ENCODE results near the gene MAT1A. TPM values are rescaled to one million over a fixed set of nuclear protein-coding genes. Genes with fewer than 3 reads are reported as not detected.

MAT1A gene
- total RNA-seq, 1 donor from 2014 or later: 0.11 TPM

- Histone ChIP-seq H3K9ac (ENCODE audit: low read length) (no peak overlapping the region), H3K9me3 (ENCODE audit: insufficient read depth, low read depth, low read length) (no peaks in the 10 kb centered on the region), H2AFZ (ENCODE audit: low read depth, low read length) (no peak overlapping the region), H3K4me2 (ENCODE audit: low read length) (no peak overlapping the region), H3K36me3 (ENCODE audit: insufficient read depth, low read length) (no peaks in the 10 kb centered on the region), H3K79me2 (ENCODE audit: insufficient read depth, low read length) (no peaks in the 10 kb centered on the region), H3K4me3 (ENCODE audit: insufficient read depth, low read depth, low read length) (no peak overlapping the region), H3K27ac (ENCODE audit: low read depth, low read length) (no peak overlapping the region), H3K4me1 (ENCODE audit: insufficient read depth, low read length) (no peaks in the 10 kb centered on the region), H3K27me3 (ENCODE audit: insufficient read depth, low read length) (peaks cover 6% of the 10 kb centered on the region), H4K20me1 (ENCODE audit: insufficient read depth, low read length) (no peaks in the 10 kb centered on the region)
- no peak for TF ChIP-seq CTCF (IDR thresholded peaks at IDR 0.05; ENCODE audit: insufficient read depth, low read depth, low read length)
- no peak for TF ChIP-seq EZH2 (IDR thresholded peaks at IDR 0.05; ENCODE audit: insufficient read depth, low read length)
- FAIRE-seq: no peak
- Mint-ChIP-seq H3K27me3 (ENCODE audit: low read depth, unreplicated experiment) (peaks cover 2% of the 10 kb centered on the region), H3K4me1 (ENCODE audit: low read depth, unreplicated experiment) (no peaks in the 10 kb centered on the region), H3K36me3 (ENCODE audit: low read depth, unreplicated experiment) (no peaks in the 10 kb centered on the region), H3K9me3 (ENCODE audit: unreplicated experiment) (peaks cover 2% of the 10 kb centered on the region), H3K27ac (ENCODE audit: unreplicated experiment) (no peak overlapping the region), H3K4me3 (ENCODE audit: unreplicated experiment) (no peak overlapping the region)
- no peak for DNase-seq (ENCODE audit: low read depth)
Measured at GRCh38 chr10:80288849-80289248, 609 bp downstream of the MAT1A start.

DNA sequence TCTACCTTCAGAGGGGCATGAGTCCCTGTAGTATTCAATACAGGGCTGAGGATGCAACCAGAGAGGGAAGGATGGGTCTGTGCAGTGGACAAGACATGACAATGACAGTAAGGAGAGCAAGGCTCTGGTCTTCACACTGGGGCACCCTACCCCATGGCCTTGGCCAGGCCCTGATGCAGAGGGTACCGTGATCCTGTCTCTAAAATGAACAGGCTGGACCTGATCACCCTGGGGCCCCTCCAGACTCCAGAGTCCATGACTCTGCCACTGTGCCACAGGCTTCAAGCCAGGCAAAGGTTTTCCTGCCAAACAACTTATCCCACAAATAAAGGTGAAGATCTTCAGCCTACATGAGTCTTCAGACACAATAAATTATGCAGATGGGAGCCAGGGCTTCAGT is 4.9 kb downstream of the MAT1A start:
- Histone ChIP-seq H3K36me3 (ENCODE audit: insufficient read depth, low read length) (no peaks in the 10 kb centered on the region), H3K9ac (ENCODE audit: low read length) (no peak overlapping the region), H3K9me3 (ENCODE audit: insufficient read depth, low read depth, low read length) (no peaks in the 10 kb centered on the region), H3K4me3 (ENCODE audit: insufficient read depth, low read depth, low read length) (no peak overlapping the region), H3K4me2 (ENCODE audit: low read length) (no peak overlapping the region), H4K20me1 (ENCODE audit: insufficient read depth, low read length) (no peaks in the 10 kb centered on the region), H3K27me3 (ENCODE audit: insufficient read depth, low read length) (no peaks in the 10 kb centered on the region), H3K27ac (ENCODE audit: low read depth, low read length) (no peak overlapping the region), H3K79me2 (ENCODE audit: insufficient read depth, low read length) (no peaks in the 10 kb centered on the region), H3K4me1 (ENCODE audit: insufficient read depth, low read length) (no peaks in the 10 kb centered on the region), H2AFZ (ENCODE audit: low read depth, low read length) (no peak overlapping the region)
- no peak overlapping the region for H3K4me3 Mint-ChIP-seq (ENCODE audit: unreplicated experiment)
- FAIRE-seq: no peak
- peaks cover 2% of the 10 kb centered on the region for H3K4me1 Mint-ChIP-seq (ENCODE audit: low read depth, unreplicated experiment)
- TF ChIP-seq CTCF (IDR thresholded peaks at IDR 0.05; ENCODE audit: insufficient read depth, low read depth, low read length): no peak
- no peak for TF ChIP-seq EZH2 (IDR thresholded peaks at IDR 0.05; ENCODE audit: insufficient read depth, low read length)
- H3K36me3 Mint-ChIP-seq (ENCODE audit: low read depth, unreplicated experiment): no peaks in the 10 kb centered on the region
- no peak for DNase-seq (ENCODE audit: low read depth)
- H3K27ac Mint-ChIP-seq (ENCODE audit: unreplicated experiment): no peak overlapping the region
- H3K27me3 Mint-ChIP-seq (ENCODE audit: low read depth, unreplicated experiment): peaks cover 16% of the 10 kb centered on the region
- peaks cover 2% of the 10 kb centered on the region for H3K9me3 Mint-ChIP-seq (ENCODE audit: unreplicated experiment)

DNA sequence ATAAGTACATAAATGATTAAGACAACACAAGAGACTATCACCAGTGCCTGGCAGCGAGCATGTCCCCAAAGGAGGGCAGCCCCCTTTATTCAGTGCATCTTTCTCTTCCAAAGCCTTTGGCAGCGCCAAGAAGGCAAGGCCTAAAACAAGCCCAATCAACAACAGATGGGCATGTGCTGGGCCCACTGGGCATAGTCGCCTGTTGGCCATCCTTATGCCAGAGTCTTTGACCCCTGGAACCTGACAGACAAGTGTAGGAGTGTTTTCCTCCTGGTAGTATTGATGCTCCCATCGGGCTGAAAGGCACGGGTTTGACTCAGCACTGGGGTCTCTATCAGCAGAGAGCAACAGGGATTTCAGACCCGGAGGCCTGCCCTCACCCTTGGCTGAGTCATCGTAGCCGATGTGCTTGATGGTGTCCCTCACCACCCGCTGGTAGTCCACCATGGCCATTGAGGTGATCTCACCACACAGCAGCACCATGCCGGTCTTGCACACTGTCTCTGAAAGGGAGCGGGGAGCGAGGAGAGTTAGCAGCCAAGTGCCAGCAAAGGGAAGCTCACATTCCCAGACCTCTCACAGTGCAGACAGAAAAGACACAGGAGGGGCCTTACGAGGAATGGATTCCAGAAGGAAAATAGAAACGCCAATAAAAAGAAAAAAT is 5.8 kb downstream of the MAT1A start:
- Histone ChIP-seq H3K27me3 (ENCODE audit: insufficient read depth, low read length) (no peaks in the 10 kb centered on the region), H3K9me3 (ENCODE audit: insufficient read depth, low read depth, low read length) (no peaks in the 10 kb centered on the region), H3K36me3 (ENCODE audit: insufficient read depth, low read length) (no peaks in the 10 kb centered on the region), H4K20me1 (ENCODE audit: insufficient read depth, low read length) (no peaks in the 10 kb centered on the region), H3K27ac (ENCODE audit: low read depth, low read length) (no peak overlapping the region), H3K4me2 (ENCODE audit: low read length) (no peak overlapping the region), H3K9ac (ENCODE audit: low read length) (no peak overlapping the region), H3K4me3 (ENCODE audit: insufficient read depth, low read depth, low read length) (no peak overlapping the region), H3K79me2 (ENCODE audit: insufficient read depth, low read length) (no peaks in the 10 kb centered on the region), H2AFZ (ENCODE audit: low read depth, low read length) (no peak overlapping the region), H3K4me1 (ENCODE audit: insufficient read depth, low read length) (no peaks in the 10 kb centered on the region)
- no peaks in the 10 kb centered on the region for H3K36me3 Mint-ChIP-seq (ENCODE audit: low read depth, unreplicated experiment)
- no peak overlapping the region for H3K27ac Mint-ChIP-seq (ENCODE audit: unreplicated experiment)
- FAIRE-seq: no peak
- peaks cover 2% of the 10 kb centered on the region for H3K9me3 Mint-ChIP-seq (ENCODE audit: unreplicated experiment)
- peaks cover 4% of the 10 kb centered on the region for H3K4me1 Mint-ChIP-seq (ENCODE audit: low read depth, unreplicated experiment)
- TF ChIP-seq CTCF (IDR thresholded peaks at IDR 0.05; ENCODE audit: insufficient read depth, low read depth, low read length): no peak
- TF ChIP-seq EZH2 (IDR thresholded peaks at IDR 0.05; ENCODE audit: insufficient read depth, low read length): no peak
- no peak overlapping the region for H3K4me3 Mint-ChIP-seq (ENCODE audit: unreplicated experiment)
- peaks cover 24% of the 10 kb centered on the region for H3K27me3 Mint-ChIP-seq (ENCODE audit: low read depth, unreplicated experiment)
- DNase-seq (ENCODE audit: low read depth): no peak
